GM19043 (cell line): Measurements from ENCODE around the gene UBN2.

Experiments
- ATAC-seq: cut with Tn5 transposase; IDR thresholded peaks from one replicate; pipeline ENCODE4 v1.9.1; 2021; ENCODE audit warnings: low read depth; ENCODE audit not compliant: unreplicated experiment

UBN2 gene

DNA sequence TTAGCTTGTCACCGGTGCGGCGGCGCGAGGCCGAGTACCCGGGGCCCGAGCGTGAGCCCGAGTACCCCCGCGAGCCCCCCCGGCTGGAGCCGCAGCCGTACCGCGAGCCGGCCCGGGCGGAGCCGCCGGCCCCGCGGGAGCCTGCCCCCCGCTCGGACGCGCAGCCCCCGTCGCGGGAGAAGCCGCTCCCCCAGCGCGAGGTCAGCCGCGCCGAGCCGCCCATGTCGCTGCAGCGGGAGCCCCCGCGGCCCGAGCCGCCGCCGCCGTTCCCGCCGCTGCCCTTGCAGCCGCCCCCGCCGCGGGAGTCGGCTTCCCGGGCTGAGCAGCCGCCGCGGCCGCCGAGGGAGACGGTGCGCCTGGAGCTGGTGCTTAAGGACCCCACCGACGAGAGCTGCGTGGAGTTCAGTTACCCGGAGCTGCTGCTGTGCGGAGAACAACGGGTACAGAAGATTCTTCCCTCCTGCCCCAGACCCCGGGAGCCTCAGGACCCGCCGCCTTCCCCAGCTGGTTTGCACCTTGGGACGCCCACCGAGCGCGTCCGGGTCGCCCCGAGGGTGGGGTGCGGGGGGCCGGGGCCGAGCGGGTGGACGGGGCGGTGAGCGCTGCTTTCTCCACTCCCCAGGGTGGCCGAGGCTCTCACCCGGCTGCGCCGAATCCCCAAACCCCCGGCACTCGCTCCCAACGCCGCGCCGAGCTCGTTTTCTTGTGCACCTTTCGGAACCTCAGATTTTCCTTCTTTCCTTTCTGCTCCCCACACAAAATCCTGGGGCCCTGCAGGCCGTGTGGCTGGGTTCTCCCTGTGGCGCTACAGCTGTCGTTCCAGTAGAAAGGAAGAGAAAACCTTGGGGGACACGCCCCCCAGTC is 708 bp downstream of the UBN2 start:
- peak; percentile 18 for ATAC-seq

- no peak for ATAC-seq
Measured at GRCh38 chr7:139232377-139232717, 1.3 kb downstream of the UBN2 start.

- ATAC-seq = no peak
Measured at GRCh38 chr7:139232904-139233303, 1.9 kb downstream of the UBN2 start.

GRCh38 chr7:139241258-139241657 is 10.2 kb downstream of the UBN2 start:
- ATAC-seq = no peak

DNA sequence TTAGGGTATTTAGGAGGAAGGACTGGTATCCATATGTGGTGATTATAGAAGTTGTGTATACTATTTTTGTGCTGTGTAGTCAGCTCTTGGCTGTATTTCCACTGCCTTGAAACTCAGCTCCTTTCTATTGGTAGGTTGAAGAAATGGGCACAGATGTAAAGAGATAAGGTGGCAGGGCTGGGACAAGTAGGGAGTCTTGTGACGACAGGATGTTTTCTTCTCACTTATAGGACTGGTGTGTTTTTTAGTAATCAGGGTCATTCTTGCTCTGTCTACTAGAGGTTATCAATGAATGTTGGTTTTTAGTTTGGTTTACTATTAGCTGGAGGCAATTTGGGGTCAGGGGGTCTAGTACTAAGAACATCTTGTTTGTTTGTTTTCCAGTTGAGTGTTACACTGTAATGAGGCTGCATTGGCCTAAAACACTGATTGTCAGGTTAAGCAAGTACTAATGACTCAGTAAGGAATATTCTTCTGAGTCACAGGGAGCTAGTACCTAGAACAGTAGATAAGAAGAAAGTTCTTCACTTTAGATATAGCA is 11.8 kb downstream of the UBN2 start:
- ATAC-seq = no peak

- no peak for ATAC-seq
Measured at GRCh38 chr7:139245401-139245800, 14.4 kb downstream of the UBN2 start.

DNA sequence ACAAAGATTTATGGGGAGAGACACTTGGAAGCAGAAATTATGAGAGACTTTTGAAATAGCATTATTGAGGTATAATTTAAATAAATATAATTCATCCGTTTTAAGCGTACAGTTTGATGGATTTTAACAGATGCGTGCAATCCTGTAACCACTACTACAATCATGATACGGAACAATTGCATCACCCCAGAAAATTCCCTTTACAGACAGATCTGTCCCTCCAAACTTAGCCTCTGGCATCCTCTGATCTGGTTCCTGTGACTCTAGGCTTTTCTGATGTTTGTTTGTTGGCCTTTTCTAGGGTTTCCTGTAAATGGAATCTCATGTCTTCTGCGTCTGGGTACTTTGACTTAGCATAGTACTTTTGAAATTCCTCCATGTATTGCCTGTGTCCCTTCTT is 15.5 kb downstream of the UBN2 start:
- no peak for ATAC-seq

DNA sequence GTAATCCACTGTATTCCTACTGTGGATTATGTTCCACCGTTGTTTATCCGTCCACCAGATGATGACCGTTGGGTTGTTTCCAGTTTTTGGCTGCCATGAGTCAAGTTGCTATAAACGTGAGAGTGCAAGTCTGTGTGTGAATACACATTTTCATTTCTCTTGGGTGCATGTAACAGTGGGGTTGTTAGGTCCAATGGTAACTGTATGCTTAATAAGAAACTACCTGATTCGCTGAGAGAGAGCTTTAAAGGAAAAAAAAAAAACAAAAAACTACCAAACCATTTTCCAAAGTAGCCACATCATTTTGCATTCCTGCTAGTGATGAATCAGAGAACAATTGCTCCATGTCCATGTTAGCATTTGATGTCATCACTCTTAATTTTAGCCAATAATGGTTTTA is 15.9 kb downstream of the UBN2 start:
- ATAC-seq = no peak

GRCh38 chr7:139249179-139249810 is 18.3 kb downstream of the UBN2 start:
- ATAC-seq = no peak

DNA sequence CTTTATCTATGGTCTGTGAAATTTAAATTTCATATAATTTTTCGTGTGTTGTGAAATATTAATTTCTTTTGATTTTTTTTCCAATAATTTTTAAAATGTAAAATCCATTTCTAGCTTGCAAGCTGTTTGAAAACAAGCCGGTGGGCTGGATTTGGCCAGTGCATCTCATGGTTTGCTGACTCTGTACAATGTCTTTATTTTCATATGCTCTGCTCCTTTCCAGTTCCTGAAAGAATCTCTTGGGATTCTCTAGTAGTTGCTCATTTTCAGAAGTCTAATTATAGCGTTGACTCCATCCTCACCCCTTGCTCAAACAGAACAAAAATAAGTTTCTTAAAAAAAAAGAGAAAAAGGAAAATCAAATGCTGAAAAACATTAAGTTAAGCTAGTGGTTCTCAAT is 21.4 kb downstream of the UBN2 start:
- ATAC-seq = no peak

DNA sequence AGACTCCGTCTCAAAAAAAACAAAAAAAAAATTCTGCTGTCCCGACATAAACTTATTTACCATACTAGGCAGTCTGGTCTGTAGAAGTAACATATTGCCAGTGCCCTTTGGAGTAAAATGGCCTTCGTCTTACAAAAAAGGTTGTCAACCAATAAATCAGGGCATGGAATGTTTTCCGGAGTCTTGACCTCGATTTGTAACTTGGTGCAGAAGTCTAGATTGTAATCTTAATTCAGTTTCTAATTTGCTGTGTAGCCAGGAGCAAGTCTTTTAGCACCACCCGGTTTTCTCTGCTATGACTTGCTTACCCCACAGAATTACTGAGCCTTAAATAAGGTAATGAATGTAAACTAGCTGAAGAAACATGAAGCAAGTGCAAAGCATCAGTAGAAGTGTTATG is 23.2 kb downstream of the UBN2 start:
- ATAC-seq = no peak

DNA sequence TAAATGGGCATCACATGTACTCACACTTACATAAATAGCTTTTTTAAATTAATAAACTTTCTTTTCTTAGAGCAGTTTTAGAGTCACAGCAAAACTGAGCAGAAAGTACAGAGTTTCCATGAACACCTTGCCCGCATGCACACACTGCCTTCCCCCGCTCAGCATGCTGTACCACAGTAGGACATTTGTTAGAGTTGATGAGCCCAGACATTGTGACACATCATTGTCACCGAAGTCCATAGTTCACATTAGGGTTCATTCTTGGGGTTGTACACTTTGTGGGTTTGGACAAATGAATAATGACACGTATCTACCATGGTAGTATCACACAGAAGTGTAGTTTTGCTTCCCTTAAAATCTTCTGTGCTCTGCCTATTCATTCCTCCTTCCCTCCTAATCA is 23.7 kb downstream of the UBN2 start:
- ATAC-seq = no peak

GRCh38 chr7:139255290-139255689 is 24.3 kb downstream of the UBN2 start:
- ATAC-seq = no peak

GRCh38 chr7:139259142-139259541 is 28.1 kb downstream of the UBN2 start:
- no peak for ATAC-seq

GRCh38 chr7:139264220-139264619 is 33.2 kb downstream of the UBN2 start:
- no peak for ATAC-seq

GRCh38 chr7:139265673-139266072 is 34.6 kb downstream of the UBN2 start:
- no peak for ATAC-seq

- no peak for ATAC-seq
Measured at GRCh38 chr7:139271718-139272628, 40.9 kb downstream of the UBN2 start.

GRCh38 chr7:139284252-139284896 is 53.3 kb downstream of the UBN2 start:
- ATAC-seq = no peak

- no peak for ATAC-seq
Measured at GRCh38 chr7:139286144-139286543, 55.1 kb downstream of the UBN2 start.

GRCh38 chr7:139292821-139293220 is 61.8 kb downstream of the UBN2 start:
- ATAC-seq = no peak
